Immature natural killer cell (primary cell): ENCODE data around the gene SGCA. TPM values are rescaled to one million over a fixed set of nuclear protein-coding genes. Genes with fewer than 3 reads are reported as not detected.

ENCODE experiments used
- DNase-seq, 3 donors: peaks; one replicate each; pipeline ENCODE4 v3.0.0; 2022; ENCODE audit warnings: mixed read lengths in 1 of 3
- H3K27ac Mint-ChIP-seq, 6 donors: one replicate each; pipeline ENCODE4 v1.8.0; 2020; ENCODE audit warnings: mixed read lengths in 6 of 6, mild to moderate bottlenecking in 5 of 6, inconsistent platforms in 4 of 6, moderate library complexity in 3 of 6
- H3K27me3 Mint-ChIP-seq, 3 donors: one replicate each; pipeline ENCODE4 v1.8.0; 2020 to 2021; ENCODE audit warnings: low read depth in 3 of 3, mild to moderate bottlenecking in 3 of 3, mixed read lengths in 3 of 3, moderate library complexity in 3 of 3, inconsistent platforms in 1 of 3
- H3K36me3 Mint-ChIP-seq, 3 donors: one replicate each; pipeline ENCODE4 v1.8.0; 2020; ENCODE audit warnings: mixed read lengths in 3 of 3, inconsistent platforms in 2 of 3, mild to moderate bottlenecking in 2 of 3
- H3K4me1 Mint-ChIP-seq, 2 donors: one replicate each; pipeline ENCODE4 v1.8.0; 2020; ENCODE audit warnings: inconsistent platforms in 2 of 2, mild to moderate bottlenecking in 2 of 2, mixed read lengths in 2 of 2, moderate library complexity in 1 of 2
- H3K4me3 Mint-ChIP-seq, 5 donors: one replicate each; pipeline ENCODE4 v1.8.0; 2020; ENCODE audit warnings: mild to moderate bottlenecking in 5 of 5, mixed read lengths in 5 of 5, inconsistent platforms in 3 of 5, moderate library complexity in 3 of 5
- H3K9me3 Mint-ChIP-seq, 6 donors: one replicate each; pipeline ENCODE4 v1.8.0; 2020; ENCODE audit warnings: mild to moderate bottlenecking in 6 of 6, mixed read lengths in 6 of 6, inconsistent platforms in 4 of 6, moderate library complexity in 3 of 6
- polyA plus RNA-seq, 3 donors: library from polyadenylated mRNA; unstranded; fragments of 300-500 nt; fragmentation: Illumina TruSeq; gene quantifications; one replicate each; pipeline ENCODE4 v1.2.3, GENCODE V29; 2021

SGCA gene
- polyA plus RNA-seq, 3 donors from 2014 or later: not detected

DNA sequence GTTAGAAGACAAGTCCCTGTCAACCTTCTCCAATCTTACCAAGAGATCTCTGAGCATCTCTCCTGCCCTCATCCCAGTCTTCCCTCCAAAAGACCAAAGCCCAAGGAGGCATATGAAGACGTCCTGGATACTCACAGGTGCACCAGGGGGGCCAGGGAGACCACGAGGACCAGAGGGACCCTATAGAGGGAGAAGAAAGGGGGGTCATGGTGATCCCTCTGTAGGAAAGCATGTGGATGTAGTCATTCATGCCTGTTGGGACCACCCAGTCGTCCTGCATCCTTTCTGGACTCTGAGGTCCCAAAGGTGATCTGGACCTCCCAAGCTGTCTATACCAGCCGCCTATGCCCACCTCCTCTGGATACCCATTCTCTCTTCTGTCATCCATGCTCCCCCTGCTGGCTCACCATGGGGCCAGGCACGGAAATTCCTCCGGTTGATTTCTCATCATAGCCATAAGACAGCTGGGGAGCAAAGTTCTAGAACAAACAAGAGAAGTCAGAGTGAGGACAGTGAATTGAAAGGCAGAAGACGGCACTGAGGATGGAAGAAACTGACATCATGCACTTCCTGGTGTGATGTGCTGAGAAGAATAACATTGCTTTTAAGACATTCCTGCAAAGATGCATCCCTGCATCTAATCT lies 32.3 kb downstream of the SGCA start:
- peaks cover 26 to 27% (median 26%) of the 10 kb centered on the region in 3 donors for H3K27me3 Mint-ChIP-seq
- no peaks in the 10 kb centered on the region for H3K9me3 Mint-ChIP-seq
- no peaks in the 10 kb centered on the region for H3K36me3 Mint-ChIP-seq
- H3K4me1 Mint-ChIP-seq: peaks cover 13 to 22% of the 10 kb centered on the region in 2 donors
- H3K4me3 Mint-ChIP-seq: peak overlapping the region in 1 of 5 donors; percentile 34
- H3K27ac Mint-ChIP-seq: peak overlapping the region in 2 of 6 donors; percentile 9 to 58
- DNase-seq: peak in 2 of 3 donors; percentile 20 to 24

DNA sequence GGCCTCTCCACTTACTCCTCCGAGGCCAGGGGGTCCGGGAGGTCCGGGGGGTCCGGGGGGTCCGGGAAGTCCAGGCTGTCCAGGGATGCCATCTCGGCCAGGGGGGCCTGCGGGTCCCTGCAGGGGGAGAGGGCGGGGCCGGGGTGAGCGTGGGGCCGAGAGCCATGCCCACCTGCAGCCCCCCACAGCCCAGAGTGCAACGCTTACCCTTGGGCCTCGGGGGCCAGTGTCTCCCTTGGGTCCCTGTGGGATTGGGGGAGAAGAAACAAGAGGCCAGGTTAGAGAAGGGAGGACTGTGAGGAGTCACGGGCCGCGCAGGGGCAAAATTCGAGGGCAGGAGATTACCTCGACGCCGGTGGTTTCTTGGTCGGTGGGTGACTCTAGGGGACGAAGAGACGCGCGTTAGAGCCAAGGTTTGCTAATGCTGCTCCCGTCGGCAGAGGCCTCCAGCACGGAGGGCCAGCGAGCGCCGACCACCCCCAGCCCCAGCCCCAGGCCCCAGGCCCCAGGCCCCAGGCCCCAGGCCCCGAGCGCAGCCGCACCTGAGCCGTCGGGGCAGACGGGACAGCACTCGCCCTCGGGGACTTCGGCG lies 33.5 kb downstream of the SGCA start:
- Mint-ChIP-seq H3K4me1 (peaks cover 13 to 22% of the 10 kb centered on the region in 2 donors), H3K4me3 (no peak overlapping the region), H3K9me3 (no peaks in the 10 kb centered on the region), H3K36me3 (no peaks in the 10 kb centered on the region), H3K27ac (no peak overlapping the region), H3K27me3 (peaks cover 23 to 31% (median 26%) of the 10 kb centered on the region in 3 donors)
- DNase-seq: no peak

DNA sequence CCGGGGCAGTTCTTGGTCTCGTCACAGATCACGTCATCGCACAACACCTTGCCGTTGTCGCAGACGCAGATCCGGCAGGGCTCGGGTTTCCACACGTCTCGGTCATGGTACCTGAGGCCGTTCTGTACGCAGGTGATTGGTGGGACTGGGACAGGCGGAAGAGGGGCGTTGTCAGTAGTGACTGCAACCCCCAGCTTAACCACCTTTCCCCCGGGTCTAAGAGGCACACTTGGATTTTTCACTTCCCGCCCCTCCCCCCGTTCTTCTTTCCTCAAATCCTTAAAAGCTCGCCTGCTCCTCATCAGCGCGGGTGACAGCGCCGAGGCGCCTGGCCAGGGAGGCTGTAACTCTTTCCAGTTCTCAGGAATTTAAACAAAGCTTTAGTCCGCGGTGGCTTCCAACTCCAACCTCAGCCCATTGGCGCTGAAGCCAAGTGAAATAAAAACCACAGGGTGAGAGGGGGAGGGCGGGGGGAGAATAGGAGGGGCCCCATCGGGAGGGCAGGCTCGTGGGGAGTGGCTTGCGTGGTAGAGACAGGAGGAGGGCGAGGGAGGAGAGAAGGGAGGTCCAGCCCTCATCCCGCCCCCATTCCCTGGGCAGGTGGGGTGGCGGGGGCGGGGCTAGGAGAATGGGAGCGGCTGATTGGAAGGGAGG lies 34.1 kb downstream of the SGCA start:
- Mint-ChIP-seq H3K4me3 (peak overlapping the region; percentile 59 to 80 (median 75)), H3K36me3 (no peaks in the 10 kb centered on the region), H3K4me1 (peaks cover 13 to 22% of the 10 kb centered on the region in 2 donors), H3K9me3 (no peaks in the 10 kb centered on the region), H3K27ac (peak overlapping the region in 5 of 6 donors; percentile 12 to 73 (median 30)), H3K27me3 (peaks cover 24 to 35% (median 26%) of the 10 kb centered on the region in 3 donors)
- DNase-seq: peak; percentile 43 to 45 (median 44)

DNA sequence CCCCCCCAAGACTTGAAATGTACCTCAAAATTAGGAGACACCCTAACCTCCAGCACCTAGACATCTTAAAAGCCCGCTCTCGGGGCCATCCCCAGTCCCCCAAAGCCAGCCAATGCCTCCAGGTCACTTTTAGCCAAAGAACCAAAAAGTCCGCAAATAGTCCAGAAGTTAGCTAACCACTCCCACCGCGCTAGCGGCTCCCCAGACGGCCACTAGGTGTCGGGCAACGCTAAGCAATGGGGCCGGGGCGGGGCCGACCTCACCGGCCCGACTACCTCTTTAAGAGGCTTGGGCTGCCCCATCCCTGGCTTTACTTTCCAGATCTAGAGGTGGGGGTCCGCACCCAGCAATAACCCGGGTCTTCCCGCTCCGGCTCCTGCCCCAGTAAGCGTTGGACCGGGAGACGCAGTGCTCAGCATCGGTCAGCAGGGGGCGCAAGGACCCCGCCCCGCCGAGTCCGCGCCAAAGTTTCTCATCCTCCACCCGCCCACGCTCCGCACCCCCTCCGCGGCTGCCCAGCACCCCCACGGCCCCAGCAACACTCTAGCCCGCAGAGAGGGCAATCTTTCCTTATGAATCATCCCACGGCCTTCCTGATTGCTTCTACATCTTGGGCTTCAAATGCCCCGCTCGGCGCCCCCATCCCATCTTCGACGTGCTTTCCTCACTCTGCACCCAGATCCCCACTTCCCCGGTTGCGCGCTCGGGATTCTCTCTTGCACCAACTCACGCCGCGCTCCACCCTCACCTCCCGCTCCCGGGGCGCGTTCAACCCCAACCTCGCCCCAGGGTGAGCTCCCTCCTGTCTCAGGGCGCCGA lies 34.9 kb downstream of the SGCA start:
- DNase-seq: peak; percentile 76 to 79 (median 79)
- H3K4me3 Mint-ChIP-seq: peak overlapping the region; percentile 59 to 80 (median 75)
- no peaks in the 10 kb centered on the region for H3K36me3 Mint-ChIP-seq
- H3K27me3 Mint-ChIP-seq: peaks cover 25 to 41% (median 31%) of the 10 kb centered on the region in 3 donors
- peaks cover 13 to 22% of the 10 kb centered on the region in 2 donors for H3K4me1 Mint-ChIP-seq
- peak overlapping the region in 3 of 6 donors; percentile 7 to 46 (median 40) for H3K27ac Mint-ChIP-seq
- no peaks in the 10 kb centered on the region for H3K9me3 Mint-ChIP-seq

DNA sequence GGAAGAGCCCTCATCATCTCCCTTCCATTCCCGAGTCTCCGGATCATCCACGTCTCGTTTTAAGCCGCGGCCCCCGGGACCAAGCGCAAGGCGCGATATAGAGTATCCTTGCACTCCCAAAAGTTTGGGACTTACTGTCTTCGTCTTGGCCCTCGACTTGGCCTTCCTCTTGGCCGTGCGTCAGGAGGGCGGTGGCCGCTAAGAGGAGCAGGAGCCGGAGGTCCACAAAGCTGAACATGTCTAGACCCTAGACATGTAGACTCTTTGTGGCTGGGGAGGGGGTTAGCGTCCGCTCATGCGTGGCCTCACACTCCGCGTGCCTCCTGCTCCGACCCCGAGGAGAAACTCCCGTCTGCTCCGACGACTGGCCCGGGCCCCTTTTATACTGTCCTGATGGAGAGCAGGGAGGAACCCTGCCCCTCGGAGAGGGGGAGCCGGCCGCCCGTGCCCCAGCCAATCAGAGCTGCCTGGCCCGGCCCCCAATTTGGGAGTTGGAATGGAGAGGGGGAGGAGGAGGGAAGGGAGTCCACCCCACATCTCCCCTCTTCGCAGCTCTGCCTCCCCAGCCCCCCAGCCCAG lies 35.6 kb downstream of the SGCA start, which contains the start of gene COL1A1:
COL1A1 (minus strand) TSS at position 356 of the 579 bp plus-strand sequence; CDS start at position 238, 118 bp downstream.
- Mint-ChIP-seq H3K36me3 (no peaks in the 10 kb centered on the region), H3K27ac (peak within 1 kb of the TSS in 3 of 6 donors; percentile 7 to 46 (median 40)), H3K27me3 (peaks cover 27 to 40% (median 33%) of the 10 kb centered on the region in 3 donors), H3K4me1 (peaks cover 13 to 22% of the 10 kb centered on the region in 2 donors), H3K9me3 (no peaks in the 10 kb centered on the region), H3K4me3 (peak within 1 kb of the TSS; percentile 59 to 80 (median 75))
- DNase-seq: no peak

DNA sequence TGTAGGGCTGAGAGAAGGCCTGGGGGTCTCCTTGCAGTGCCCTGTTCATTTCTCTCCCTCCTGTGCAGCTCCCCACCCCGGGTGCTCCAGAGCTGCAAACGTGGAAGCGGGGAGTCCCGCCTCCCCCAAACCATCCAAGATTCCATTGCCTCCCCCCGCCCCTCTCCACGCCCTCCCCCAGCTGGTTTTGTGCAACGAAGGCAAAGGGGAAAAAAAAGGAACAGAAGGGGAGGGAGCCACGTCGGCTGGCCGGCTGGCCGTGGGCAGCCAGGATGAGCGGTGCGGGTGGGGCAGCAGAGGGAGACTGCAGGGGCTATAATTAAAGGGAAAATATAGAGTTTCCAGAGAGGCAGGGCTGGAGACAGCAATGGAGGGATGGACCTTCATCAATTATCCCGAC lies 37.3 kb downstream of the SGCA start:
- Mint-ChIP-seq H3K27ac (no peak overlapping the region), H3K9me3 (no peaks in the 10 kb centered on the region), H3K4me3 (no peak overlapping the region), H3K36me3 (no peaks in the 10 kb centered on the region), H3K27me3 (peaks cover 29 to 40% (median 33%) of the 10 kb centered on the region in 3 donors), H3K4me1 (peaks cover 13 to 22% of the 10 kb centered on the region in 2 donors)
- no peak for DNase-seq

DNA sequence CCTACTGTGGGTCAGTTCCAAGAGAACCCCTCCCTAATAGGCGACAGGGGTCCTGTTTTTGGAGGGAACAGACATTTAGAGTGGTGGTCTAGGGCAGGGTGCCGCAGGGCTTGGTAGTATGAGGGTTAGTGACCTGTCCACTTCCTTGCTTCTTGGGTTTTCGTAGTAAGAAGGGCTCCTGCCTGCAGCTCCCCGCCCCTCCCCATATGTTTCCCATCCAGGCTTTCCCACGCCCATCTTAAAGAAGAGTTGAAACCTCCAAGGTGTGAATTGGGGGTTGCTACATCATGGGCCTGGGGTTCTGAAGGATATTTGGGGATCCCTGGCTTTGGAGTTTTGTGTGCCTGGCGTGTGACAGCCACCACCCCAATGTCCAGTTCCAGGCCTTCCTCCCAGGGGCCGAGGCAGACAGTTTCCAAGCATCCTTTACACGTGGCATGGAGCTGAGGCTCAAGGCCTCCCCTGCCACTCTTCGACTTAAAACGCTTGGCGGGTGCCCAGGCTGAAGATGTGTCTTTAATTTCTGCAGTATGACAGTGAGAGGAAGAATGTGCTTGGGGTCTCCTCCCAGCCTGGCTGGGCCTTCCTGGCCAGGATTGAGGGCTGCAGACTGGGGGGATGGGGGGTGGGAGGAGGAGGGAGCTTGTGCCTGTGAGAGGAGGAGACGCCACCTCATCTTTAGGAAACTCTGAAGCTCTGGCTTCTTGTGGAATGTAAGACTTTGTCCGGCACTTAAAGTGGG lies 38.0 kb downstream of the SGCA start:
- Mint-ChIP-seq H3K9me3 (no peaks in the 10 kb centered on the region), H3K36me3 (no peaks in the 10 kb centered on the region), H3K27me3 (peaks cover 25 to 39% (median 33%) of the 10 kb centered on the region in 3 donors), H3K4me1 (peaks cover 13 to 18% of the 10 kb centered on the region in 2 donors), H3K4me3 (no peak overlapping the region), H3K27ac (no peak overlapping the region)
- DNase-seq: no peak

DNA sequence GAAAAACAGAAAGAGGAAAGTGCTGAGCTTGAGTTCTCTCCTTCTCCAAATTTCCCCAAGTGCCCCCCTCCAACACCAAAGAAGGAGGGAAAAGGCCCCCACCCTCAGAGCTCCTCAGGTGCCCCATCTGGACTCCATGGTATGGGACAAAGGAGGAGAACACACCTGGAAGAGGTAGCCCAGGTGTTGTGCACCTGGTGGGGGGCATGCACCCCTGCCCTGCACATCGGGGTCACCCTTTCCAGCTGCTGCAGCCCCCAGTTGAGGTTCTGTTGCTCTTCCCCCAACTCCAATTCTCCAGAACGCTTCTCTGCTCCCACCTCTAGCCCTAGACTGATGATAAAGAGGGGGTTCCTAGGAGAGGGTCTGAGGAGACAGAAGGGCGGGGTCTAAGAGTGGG lies 38.6 kb downstream of the SGCA start:
- no peak for DNase-seq
- no peaks in the 10 kb centered on the region for H3K36me3 Mint-ChIP-seq
- peaks cover 28 to 40% (median 37%) of the 10 kb centered on the region in 3 donors for H3K27me3 Mint-ChIP-seq
- H3K4me1 Mint-ChIP-seq: peaks cover 13 to 16% of the 10 kb centered on the region in 2 donors
- no peak overlapping the region for H3K4me3 Mint-ChIP-seq
- no peak overlapping the region for H3K27ac Mint-ChIP-seq
- no peaks in the 10 kb centered on the region for H3K9me3 Mint-ChIP-seq

DNA sequence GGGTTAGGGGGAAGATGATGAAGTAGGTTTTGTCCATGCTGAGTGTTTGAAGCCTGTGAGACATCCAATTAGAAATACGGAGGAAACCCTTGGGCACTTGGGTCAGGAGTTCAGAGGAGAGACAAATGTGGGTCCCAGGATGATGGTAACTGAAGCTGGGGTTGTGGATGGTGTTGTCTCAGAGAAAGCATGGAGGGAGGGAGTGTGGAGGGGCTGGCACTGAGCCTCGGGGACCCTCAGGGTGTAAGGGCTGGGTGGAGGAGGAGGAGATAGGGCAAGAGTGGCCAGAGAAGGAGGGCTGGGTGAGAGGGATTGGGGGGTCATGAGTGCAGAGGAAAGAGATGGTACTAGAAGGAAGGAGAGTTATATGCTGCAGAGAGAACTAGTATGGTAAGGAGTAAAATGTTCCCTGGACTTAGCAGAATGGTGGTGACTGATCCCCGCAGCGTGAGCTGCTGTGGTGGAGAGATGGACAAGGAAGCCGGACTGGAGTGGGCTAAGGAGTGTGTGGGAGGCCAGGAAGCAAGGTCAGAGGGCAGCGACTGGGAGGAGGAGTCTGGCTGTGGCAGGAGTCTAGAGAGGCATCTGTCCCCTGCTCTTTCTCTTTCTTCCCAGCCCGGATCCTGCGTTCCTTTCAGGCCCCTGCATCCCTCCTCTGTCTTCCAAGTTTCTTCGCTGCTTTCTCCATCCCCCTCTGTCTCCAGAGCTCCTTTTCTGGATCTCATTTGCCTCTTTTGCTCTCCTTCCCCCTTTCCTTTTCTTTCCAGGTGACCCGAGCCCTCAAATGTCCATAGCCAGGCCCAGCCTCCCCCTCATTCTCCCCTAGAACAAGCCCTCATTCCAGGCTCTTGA lies 39.5 kb downstream of the SGCA start:
- Mint-ChIP-seq H3K36me3 (no peaks in the 10 kb centered on the region), H3K27me3 (peaks cover 27 to 40% (median 37%) of the 10 kb centered on the region in 3 donors), H3K27ac (peak overlapping the region in 1 of 6 donors; percentile 20), H3K4me1 (peaks cover 11 to 12% of the 10 kb centered on the region in 2 donors), H3K9me3 (no peaks in the 10 kb centered on the region), H3K4me3 (no peak overlapping the region)
- DNase-seq: no peak

DNA sequence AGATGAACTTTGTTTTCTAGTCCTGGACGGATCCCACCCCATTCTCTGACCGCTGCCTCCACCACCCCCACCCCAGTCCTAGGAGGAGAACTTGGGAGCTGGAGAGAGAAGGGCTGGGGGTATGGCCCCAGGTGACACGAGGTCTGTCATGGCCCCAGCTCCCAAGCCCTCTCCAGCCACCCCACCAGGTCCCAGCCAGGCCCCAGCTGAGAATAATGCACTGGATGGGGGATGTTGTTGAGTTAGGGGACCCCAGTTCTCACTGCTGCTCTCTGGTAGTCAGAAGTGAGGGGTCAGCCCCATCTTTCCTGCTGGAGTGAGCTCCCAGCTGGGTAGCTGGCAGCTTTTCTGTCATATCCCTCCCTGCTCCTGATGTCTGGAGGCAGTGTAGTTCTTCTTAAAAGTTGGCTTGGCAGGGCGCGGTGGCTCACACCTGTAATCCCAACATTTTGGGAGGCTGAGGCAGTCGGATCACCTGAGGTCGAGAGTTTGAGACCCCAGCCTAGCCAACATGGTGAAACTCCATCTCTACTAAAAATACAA lies 40.2 kb downstream of the SGCA start:
- DNase-seq: no peak
- Mint-ChIP-seq H3K27me3 (peaks cover 22 to 35% (median 34%) of the 10 kb centered on the region in 3 donors), H3K9me3 (no peaks in the 10 kb centered on the region), H3K4me3 (no peak overlapping the region), H3K36me3 (no peaks in the 10 kb centered on the region), H3K4me1 (peaks cover 4 to 5% of the 10 kb centered on the region in 2 donors), H3K27ac (peak overlapping the region in 1 of 6 donors; percentile 20)

DNA sequence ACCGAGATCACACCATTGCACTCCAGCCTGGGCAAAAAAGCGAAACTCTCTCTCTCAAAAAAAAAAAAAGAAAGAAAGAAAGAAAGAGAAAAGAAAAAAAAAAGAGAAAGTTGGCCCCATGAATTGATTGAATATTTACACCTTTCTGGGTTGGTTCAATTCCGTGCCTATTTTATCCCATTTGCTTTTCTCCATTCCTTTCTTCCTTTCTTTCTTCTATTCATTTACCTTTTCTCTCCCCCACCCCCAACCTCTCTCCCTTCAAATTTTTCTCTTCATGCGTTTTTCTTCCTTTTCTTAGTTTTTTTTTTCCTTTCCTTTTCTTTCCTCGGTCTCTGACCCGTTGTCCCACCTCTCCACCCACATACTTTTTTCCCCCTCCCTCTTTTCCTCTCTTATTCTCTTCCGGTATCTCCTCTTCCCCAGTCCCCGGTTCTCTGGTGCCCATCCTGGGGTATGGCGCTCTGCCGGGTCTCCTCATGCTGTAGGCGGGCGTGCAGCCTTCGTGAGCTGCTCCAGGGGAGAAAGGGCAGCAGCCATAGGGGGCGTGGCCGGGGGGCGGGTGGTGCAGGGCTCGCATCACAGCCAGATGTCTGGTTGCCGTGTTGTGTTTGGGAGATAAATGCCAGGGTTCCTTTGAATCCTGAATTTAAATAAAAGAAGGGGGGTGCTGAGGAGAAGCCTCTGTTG lies 40.9 kb downstream of the SGCA start:
- Mint-ChIP-seq H3K27ac (no peak overlapping the region), H3K36me3 (no peaks in the 10 kb centered on the region), H3K27me3 (peaks cover 20 to 34% (median 32%) of the 10 kb centered on the region in 3 donors), H3K4me1 (peaks cover 0 to 2% of the 10 kb centered on the region in 2 donors), H3K4me3 (no peak overlapping the region), H3K9me3 (no peaks in the 10 kb centered on the region)
- no peak for DNase-seq
